ENCODE results near the gene FOXD1. TPM values are rescaled to one million over a fixed set of nuclear protein-coding genes. Genes with fewer than 3 reads are reported as not detected.

FOXD1 gene
- total RNA-seq, 2 donors from 2014 or later: not detected

- intact Hi-C loops (cut with DNase I): no loop called here
- TF ChIP-seq POLR2A (IDR thresholded peaks at IDR 0.05) (no peak), CTCF (IDR thresholded peaks at IDR 0.05) (no peak)
- DNase-seq: no peak
Measured at GRCh38 chr5:73441378-73441777, 7.2 kb downstream of the FOXD1 start.

GRCh38 chr5:73440262-73440661 lies 8.3 kb downstream of the FOXD1 start:
- peaks cover 5 to 80% of the 10 kb centered on the region in 2 donors for H3K27me3 ChIP-seq
- H3K9me3 ChIP-seq: no peaks in the 10 kb centered on the region
- peaks cover 18% of the 10 kb centered on the region for H3K4me1 ChIP-seq
- ATAC-seq: no peak
- H3K36me3 ChIP-seq (replicated peaks in 1 of 2; ENCODE audit: insufficient read depth in 1 of 2, low read depth in 2 of 2): no peaks in the 10 kb centered on the region
- H3K27ac ChIP-seq: no peak overlapping the region
- DNase-seq: no peak
- intact Hi-C loops (cut with DNase I): no loop called here
- WGBS, 2 donors: 39 to 50% methylated on average over 1 of the region's 1 CpG
- TF ChIP-seq CTCF (IDR thresholded peaks at IDR 0.05) (no peak), POLR2A (IDR thresholded peaks at IDR 0.05) (no peak)
- H3K4me3 ChIP-seq: no peak overlapping the region

More at GRCh38 chr5:73441378-73441777, 7.2 kb downstream of the FOXD1 start:
- H3K4me1 ChIP-seq: peaks cover 17% of the 10 kb centered on the region
- H3K27me3 ChIP-seq: peaks cover 12 to 84% of the 10 kb centered on the region in 2 donors
- no peak for ATAC-seq
- no peak overlapping the region for H3K27ac ChIP-seq
- no peaks in the 10 kb centered on the region for H3K9me3 ChIP-seq
- no peak overlapping the region for H3K4me3 ChIP-seq
- H3K36me3 ChIP-seq (replicated peaks in 1 of 2; ENCODE audit: insufficient read depth in 1 of 2, low read depth in 2 of 2): no peaks in the 10 kb centered on the region

GRCh38 chr5:73438645-73439470 lies 9.7 kb downstream of the FOXD1 start:
- no peak for TF ChIP-seq POLR2A (IDR thresholded peaks at IDR 0.05)
- TF ChIP-seq CTCF (IDR thresholded peaks at IDR 0.05): no peak
- Histone ChIP-seq H3K27ac (no peak overlapping the region), H3K9me3 (no peaks in the 10 kb centered on the region), H3K27me3 (peaks cover 5 to 66% of the 10 kb centered on the region in 2 donors), H3K36me3 (replicated peaks in 1 of 2; ENCODE audit: insufficient read depth in 1 of 2, low read depth in 2 of 2) (no peaks in the 10 kb centered on the region), H3K4me1 (peaks cover 18% of the 10 kb centered on the region), H3K4me3 (no peak overlapping the region)
- intact Hi-C loops (cut with DNase I): no loop called here
- 17 to 23% methylated on average over 5 of the region's 5 CpGs for WGBS, 2 donors
- no peak for DNase-seq
- ATAC-seq: no peak

- intact Hi-C loops (cut with DNase I): no loop called here
- ATAC-seq: no peak
- no peaks in the 10 kb centered on the region for H3K36me3 ChIP-seq (replicated peaks in 1 of 2; ENCODE audit: insufficient read depth in 1 of 2, low read depth in 2 of 2)
- peaks cover 5 to 60% of the 10 kb centered on the region in 2 donors for H3K27me3 ChIP-seq
- no peak overlapping the region for H3K27ac ChIP-seq
- no peak for DNase-seq
- 14 to 16% methylated on average over 18 of the region's 18 CpGs for WGBS, 2 donors
- no peaks in the 10 kb centered on the region for H3K9me3 ChIP-seq
- H3K4me1 ChIP-seq: peaks cover 18% of the 10 kb centered on the region
- no peak for TF ChIP-seq POLR2A (IDR thresholded peaks at IDR 0.05)
- TF ChIP-seq CTCF (IDR thresholded peaks at IDR 0.05): no peak
- no peak overlapping the region for H3K4me3 ChIP-seq
Measured at GRCh38 chr5:73437777-73438644, 10.6 kb downstream of the FOXD1 start.

Data from body of pancreas (tissue), 4 donors.